ENCODE measurements around the gene TSEN34.

- TF ChIP-seq, protein P1, sequence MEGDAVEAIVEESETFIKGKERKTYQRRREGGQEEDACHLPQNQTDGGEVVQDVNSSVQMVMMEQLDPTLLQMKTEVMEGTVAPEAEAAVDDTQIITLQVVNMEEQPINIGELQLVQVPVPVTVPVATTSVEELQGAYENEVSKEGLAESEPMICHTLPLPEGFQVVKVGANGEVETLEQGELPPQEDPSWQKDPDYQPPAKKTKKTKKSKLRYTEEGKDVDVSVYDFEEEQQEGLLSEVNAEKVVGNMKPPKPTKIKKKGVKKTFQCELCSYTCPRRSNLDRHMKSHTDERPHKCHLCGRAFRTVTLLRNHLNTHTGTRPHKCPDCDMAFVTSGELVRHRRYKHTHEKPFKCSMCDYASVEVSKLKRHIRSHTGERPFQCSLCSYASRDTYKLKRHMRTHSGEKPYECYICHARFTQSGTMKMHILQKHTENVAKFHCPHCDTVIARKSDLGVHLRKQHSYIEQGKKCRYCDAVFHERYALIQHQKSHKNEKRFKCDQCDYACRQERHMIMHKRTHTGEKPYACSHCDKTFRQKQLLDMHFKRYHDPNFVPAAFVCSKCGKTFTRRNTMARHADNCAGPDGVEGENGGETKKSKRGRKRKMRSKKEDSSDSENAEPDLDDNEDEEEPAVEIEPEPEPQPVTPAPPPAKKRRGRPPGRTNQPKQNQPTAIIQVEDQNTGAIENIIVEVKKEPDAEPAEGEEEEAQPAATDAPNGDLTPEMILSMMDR (IDR thresholded peaks at IDR 0.05; ENCODE audit: borderline replicate concordance, extremely low read depth, low read length, poor library complexity, severe bottlenecking): no peak
- TF ChIP-seq EZH2 (IDR thresholded peaks at IDR 0.05; ENCODE audit: borderline replicate concordance, low read depth, low read length, severe bottlenecking): no peak
These were observed 25.9 kb upstream of the TSEN34 start for GRCh38 chr19:54165222-54165621.

Data from DND-41 (cell line).